OCI-LY7 (cell line): Measurements from ENCODE around the gene RIPK1. TPM values are rescaled to one million over a fixed set of nuclear protein-coding genes. Genes with fewer than 3 reads are reported as not detected.

Experiments
- BruUV-seq: library from RNA; stranded (reverse); fragments of 400-500 nt; replicated peaks from 2 replicates; lab custom pipeline; 2021; lab: Mats Ljungman, UMichigan
- CTCF ChIA-PET: fragments of 300-600 bp; sonication (Branson Sonifier 250); formaldehyde crosslinking; loops from one replicate; lab custom pipeline; 2022; ENCODE audit warnings: antibody characterized with exemption; ENCODE audit not compliant: unreplicated experiment; lab: Charles Lee
- POLR2A ChIA-PET: fragments of 300-600 bp; sonication (Branson Sonifier 250); formaldehyde crosslinking; loops from one replicate; lab custom pipeline; 2022; ENCODE audit warnings: antibody characterized with exemption; lab: Charles Lee
- DNase-seq: peaks from one replicate; pipeline ENCODE4 v3.0.0-alpha.2; 2015; ENCODE audit warnings: low spot score
- H2AFZ ChIP-seq: fragments of 200-600 bp; sonication (generic), shearing (Covaris generic); 2 replicates; pipeline ENCODE4 v1.6.1; 2014; ENCODE audit warnings: mild to moderate bottlenecking, antibody characterized with exemption, low read length, moderate library complexity
- H3K27ac ChIP-seq: fragments of 200-600 bp; sonication (generic); 2 replicates; pipeline ENCODE4 v1.5.1; 2014; ENCODE audit warnings: mixed run types, low read depth, mild to moderate bottlenecking, moderate library complexity, low read length, inconsistent platforms; ENCODE audit not compliant: poor library complexity, severe bottlenecking
- H3K36me3 ChIP-seq: fragments of 200-600 bp; sonication (generic); 2 replicates; pipeline ENCODE4 v1.6.1; 2014; ENCODE audit warnings: mild to moderate bottlenecking, antibody characterized with exemption, low read length, moderate library complexity, mixed read lengths; ENCODE audit not compliant: insufficient read depth
- H3K4me1 ChIP-seq: fragments of 200-600 bp; sonication (generic); 2 replicates; pipeline ENCODE4 v1.5.1; 2014; ENCODE audit warnings: mild to moderate bottlenecking, low read length; ENCODE audit not compliant: insufficient read depth, poor library complexity, severe bottlenecking
- H3K4me2 ChIP-seq: fragments of 200-600 bp; sonication (generic); 2 replicates; pipeline ENCODE4 v1.6.1; 2014; ENCODE audit warnings: mild to moderate bottlenecking, low read length
- H3K4me3 ChIP-seq: fragments of 200-600 bp; sonication (generic); 2 replicates; pipeline ENCODE4 v1.5.1; 2014; ENCODE audit warnings: mild to moderate bottlenecking, low read depth, low read length; ENCODE audit not compliant: poor library complexity, severe bottlenecking
- H3K79me2 ChIP-seq: fragments of 200-600 bp; sonication (generic); 2 replicates; pipeline ENCODE4 v1.6.1; 2016; ENCODE audit warnings: low read depth, mild to moderate bottlenecking, low read length, moderate library complexity, mixed read lengths; ENCODE audit not compliant: insufficient read depth
- H3K9me2 ChIP-seq: fragments of 200-600 bp; sonication (generic); 2 replicates; pipeline ENCODE4 v1.6.1; 2016; ENCODE audit warnings: mild to moderate bottlenecking, low read length, mixed read lengths; ENCODE audit not compliant: insufficient read depth
- H3K9me3 ChIP-seq: fragments of 200-600 bp; sonication (generic); 2 replicates; pipeline ENCODE4 v1.6.1; 2014; ENCODE audit warnings: mild to moderate bottlenecking, mixed run types, low read length, mixed read lengths
- H4K20me1 ChIP-seq: fragments of 200-600 bp; sonication (generic); 2 replicates; pipeline ENCODE4 v1.6.1; 2014; ENCODE audit warnings: mild to moderate bottlenecking, antibody characterized with exemption, low read length, moderate library complexity, mixed read lengths; ENCODE audit not compliant: insufficient read depth
- EZH2phosphoT487 ChIP-seq: fragments of 200-600 bp; sonication (generic); IDR thresholded peaks from 2 replicates; pipeline ENCODE4 v1.6.1; 2018; ENCODE audit warnings: low read depth, borderline replicate concordance, mild to moderate bottlenecking, mixed run types, antibody characterized with exemption, low read length, moderate library complexity, mixed read lengths
- intact Hi-C: fragments of 100-400 bp; cut with micrococcal nuclease; formaldehyde crosslinking; loops from one replicate; pipeline ENCODE4 v1.10.0; 2022; ENCODE audit not compliant: unreplicated experiment
- total RNA-seq, 2 experiments: library from RNA; depleted of rRNA in 1 of 2; stranded (reverse); fragments of >200 nt in 1 of 2; shearing (Covaris generic) in 1 of 2; gene quantifications; 2 replicates each; pipeline ENCODE4 v1.2.3, GENCODE V29; 2014 to 2022
- TF ChIP-seq, protein P1 (sequence below): fragments of 200-600 bp; sonication (generic); conservative IDR thresholded peaks from 2 replicates; pipeline ENCODE4 v1.5.1; 2014; ENCODE audit warnings: mild to moderate bottlenecking, antibody characterized with exemption, low read length, moderate library complexity, mixed read lengths

RIPK1 gene
- total RNA-seq, 2 experiments from 2014 or later = 7.5 to 8.4 TPM

GRCh38 chr6:3131695-3132094, 63.4 kb downstream of the RIPK1 start:
- Histone ChIP-seq H3K4me1 (no peaks in the 10 kb centered on the region), H3K4me2 (no peak overlapping the region), H3K9me3 (no peaks in the 10 kb centered on the region), H3K9me2 (no peaks in the 10 kb centered on the region), H2AFZ (no peak overlapping the region), H3K36me3 (no peaks in the 10 kb centered on the region), H3K4me3 (no peak overlapping the region), H4K20me1 (no peaks in the 10 kb centered on the region), H3K27ac (no peak overlapping the region), H3K79me2 (no peaks in the 10 kb centered on the region)
- BruUV-seq = no TSS peak
- DNase-seq = no peak
- intact Hi-C loops = no loop called here
- TF ChIP-seq, protein P1, sequence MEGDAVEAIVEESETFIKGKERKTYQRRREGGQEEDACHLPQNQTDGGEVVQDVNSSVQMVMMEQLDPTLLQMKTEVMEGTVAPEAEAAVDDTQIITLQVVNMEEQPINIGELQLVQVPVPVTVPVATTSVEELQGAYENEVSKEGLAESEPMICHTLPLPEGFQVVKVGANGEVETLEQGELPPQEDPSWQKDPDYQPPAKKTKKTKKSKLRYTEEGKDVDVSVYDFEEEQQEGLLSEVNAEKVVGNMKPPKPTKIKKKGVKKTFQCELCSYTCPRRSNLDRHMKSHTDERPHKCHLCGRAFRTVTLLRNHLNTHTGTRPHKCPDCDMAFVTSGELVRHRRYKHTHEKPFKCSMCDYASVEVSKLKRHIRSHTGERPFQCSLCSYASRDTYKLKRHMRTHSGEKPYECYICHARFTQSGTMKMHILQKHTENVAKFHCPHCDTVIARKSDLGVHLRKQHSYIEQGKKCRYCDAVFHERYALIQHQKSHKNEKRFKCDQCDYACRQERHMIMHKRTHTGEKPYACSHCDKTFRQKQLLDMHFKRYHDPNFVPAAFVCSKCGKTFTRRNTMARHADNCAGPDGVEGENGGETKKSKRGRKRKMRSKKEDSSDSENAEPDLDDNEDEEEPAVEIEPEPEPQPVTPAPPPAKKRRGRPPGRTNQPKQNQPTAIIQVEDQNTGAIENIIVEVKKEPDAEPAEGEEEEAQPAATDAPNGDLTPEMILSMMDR = no peak
- no peak for TF ChIP-seq EZH2phosphoT487
- ChIA-PET CTCF (no interaction called here), POLR2A (interaction anchor here (0.6 kb wide), 1 partner anchor 26 kb away, joined by 4 read pairs; no protein-coding TSS in a partner anchor)

GRCh38 chr6:3133515-3133914, 65.2 kb downstream of the RIPK1 start:
- POLR2A ChIA-PET = no interaction called here

More at GRCh38 chr6:3133515-3133914, 65.2 kb downstream of the RIPK1 start:
- H2AFZ ChIP-seq = no peak overlapping the region
- no peak overlapping the region for H3K27ac ChIP-seq
- H3K4me1 ChIP-seq = peaks cover 3% of the 10 kb centered on the region
- no peaks in the 10 kb centered on the region for H3K9me2 ChIP-seq
- 0 out of 2 replicates have a peak, but pooled peaks cover 4% of the 10 kb centered on the region for H3K36me3 ChIP-seq
- no TSS peak for BruUV-seq
- H3K4me2 ChIP-seq = no peak overlapping the region
- CTCF ChIA-PET = no interaction called here
- H3K79me2 ChIP-seq = no peaks in the 10 kb centered on the region
- H3K9me3 ChIP-seq = no peaks in the 10 kb centered on the region
- intact Hi-C loops = no loop called here
- DNase-seq = no peak
- H3K4me3 ChIP-seq = no peak overlapping the region
- TF ChIP-seq, protein P1 = no peak
- no peak for TF ChIP-seq EZH2phosphoT487
- no peaks in the 10 kb centered on the region for H4K20me1 ChIP-seq
